Stimulated activated CD4-positive, alpha-beta T cell treated with anti-CD3 and anti-CD28 coated beads, TNF-alpha, amount 100 ng/mL, for 1 hour (primary cell): Measurements from ENCODE around the gene PRKCD.
"Not testable (repeated sequence)": the region's sequence is repeated elsewhere in the genome, so short reads cannot be mapped to it uniquely, and the experiment has no call there.

ENCODE experiments used
- DNase-seq, 3 donors: peaks; one replicate each; pipeline ENCODE4 v3.0.0-alpha.2; 2020; ENCODE audit warnings: low read depth in 3 of 3, low spot score in 1 of 3

PRKCD gene

DNA sequence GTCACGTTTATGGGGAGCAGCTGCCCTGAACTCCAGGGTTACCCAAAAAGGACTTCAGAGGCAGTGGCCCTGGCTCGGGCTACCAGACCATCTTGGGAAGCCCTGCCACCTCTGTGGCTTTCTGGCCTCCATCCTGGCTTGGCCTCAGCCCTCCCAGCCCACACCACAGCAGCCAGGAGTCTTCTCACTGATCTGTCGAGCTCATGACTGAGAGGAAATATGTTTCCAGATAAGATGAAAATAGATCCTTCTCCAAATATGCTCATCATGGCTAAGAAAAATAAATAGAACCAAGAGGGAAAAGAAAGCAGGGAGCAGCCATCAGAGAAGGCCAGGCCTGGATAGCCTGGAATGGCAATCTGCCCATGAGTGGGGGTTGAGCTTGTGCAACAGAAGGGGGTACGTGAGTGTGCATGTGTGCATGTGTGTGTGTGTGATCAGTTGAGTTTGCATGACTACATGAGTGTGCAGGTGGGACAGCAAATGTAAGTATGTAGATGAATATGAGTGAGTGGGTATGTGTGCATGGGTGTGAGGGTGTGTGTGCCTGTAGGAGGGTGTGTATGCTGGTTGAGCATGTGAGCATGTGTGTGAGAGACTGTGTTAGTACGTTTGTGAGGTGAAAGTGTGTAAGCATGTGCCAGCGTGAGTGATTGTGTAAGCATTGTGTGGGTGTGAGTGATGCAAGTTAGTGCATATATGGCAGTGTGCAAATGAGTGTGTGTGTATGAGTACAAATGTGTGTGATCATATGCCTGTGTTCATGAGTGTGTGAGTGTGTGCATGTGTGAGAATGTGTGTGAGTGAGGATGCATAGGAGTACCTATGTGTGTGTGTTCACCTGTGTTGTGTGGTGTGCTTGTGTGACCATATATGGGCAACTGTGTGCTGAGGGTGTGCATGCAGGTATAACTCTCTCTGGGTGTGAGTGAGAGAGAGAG, 20.8 kb upstream of the PRKCD start:
- DNase-seq: no peak

DNA sequence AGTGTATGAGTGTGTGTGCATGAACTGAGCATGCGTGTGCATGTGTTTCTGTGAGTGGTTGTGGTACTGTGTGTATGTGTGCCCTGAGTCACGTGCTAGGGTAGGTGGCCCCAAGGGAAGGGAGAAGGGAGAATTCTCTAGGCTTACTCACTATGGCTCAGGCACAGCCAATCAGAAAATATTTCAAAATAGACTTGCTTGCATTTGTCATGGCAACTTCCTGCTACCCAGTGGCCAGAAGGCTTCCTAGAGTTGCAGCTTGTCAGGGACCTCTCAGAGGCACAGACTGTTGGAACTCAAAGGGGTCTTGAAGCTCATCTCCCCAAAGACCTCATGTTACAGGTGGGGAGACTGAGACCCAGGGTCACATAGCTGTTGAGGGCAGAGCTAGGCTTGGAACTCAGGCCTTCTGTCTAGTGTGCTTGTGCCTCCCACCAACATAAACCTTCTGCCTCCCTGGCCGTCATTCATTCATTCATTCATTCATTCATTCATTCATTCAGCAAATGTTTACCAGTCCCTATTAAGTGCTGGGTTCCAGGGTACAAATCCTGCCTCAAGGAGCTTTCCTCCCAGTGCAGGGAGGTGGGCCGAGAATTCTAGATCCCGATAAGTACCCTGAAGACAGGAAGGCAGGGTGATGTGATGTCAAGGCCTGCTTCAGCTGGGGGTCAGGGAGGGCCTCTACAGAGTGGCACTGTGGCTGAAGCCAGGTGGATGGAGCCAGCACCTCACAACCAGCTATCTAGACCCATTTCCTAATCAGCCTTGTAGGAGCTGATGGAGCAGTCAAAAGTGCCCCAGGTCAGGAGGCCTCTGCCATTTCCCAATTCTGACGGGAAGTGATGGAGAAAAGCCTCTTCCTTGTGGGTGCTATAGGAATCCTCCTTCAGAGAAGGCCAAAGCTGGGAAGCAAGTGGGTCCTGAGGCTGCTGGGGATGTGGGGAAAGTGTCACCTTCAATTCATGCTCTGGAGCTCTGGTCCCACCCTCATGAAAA, 19.9 kb upstream of the PRKCD start:
- DNase-seq: no peak

DNA sequence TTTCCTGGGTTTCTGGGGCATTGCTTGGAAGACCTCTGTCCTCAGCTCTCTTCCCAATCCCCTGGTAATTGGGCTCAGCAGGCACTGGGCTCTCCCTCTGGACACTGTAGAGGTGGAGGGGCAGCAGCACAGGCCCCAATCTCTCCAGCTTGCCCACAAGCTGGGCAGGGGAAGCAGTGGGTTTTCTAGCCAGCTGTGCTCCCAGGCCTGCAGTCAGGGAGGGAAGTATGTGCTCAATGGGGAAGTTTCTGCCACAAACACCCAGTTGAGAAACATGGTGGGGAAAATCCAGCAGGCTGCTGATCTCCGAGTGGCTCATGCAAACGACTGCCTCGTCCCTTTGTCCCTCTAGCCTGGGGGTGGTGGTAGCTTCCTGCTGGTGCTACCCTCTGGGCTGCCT, 18.0 kb upstream of the PRKCD start:
- DNase-seq: no peak

DNA sequence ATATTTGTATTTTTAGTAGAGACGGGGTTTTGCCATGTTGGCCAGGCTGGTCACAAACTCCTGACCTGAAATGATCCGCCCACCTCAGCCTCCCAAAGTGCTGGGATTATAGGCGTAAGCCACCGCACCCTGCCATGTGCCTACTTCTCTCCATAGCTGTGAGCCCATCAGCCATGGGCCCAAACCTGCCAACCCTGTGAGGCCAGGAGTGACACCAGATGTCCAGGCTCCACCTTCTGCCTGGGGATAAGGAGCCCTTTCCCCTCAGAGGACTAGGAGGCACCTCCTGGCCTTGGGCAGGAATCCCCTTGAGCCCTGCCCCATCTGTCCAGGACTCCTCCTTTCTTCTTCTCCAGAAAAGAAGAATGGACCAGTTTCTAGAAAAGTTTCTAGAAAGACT, 16.6 kb upstream of the PRKCD start:
- DNase-seq: no peak

DNA sequence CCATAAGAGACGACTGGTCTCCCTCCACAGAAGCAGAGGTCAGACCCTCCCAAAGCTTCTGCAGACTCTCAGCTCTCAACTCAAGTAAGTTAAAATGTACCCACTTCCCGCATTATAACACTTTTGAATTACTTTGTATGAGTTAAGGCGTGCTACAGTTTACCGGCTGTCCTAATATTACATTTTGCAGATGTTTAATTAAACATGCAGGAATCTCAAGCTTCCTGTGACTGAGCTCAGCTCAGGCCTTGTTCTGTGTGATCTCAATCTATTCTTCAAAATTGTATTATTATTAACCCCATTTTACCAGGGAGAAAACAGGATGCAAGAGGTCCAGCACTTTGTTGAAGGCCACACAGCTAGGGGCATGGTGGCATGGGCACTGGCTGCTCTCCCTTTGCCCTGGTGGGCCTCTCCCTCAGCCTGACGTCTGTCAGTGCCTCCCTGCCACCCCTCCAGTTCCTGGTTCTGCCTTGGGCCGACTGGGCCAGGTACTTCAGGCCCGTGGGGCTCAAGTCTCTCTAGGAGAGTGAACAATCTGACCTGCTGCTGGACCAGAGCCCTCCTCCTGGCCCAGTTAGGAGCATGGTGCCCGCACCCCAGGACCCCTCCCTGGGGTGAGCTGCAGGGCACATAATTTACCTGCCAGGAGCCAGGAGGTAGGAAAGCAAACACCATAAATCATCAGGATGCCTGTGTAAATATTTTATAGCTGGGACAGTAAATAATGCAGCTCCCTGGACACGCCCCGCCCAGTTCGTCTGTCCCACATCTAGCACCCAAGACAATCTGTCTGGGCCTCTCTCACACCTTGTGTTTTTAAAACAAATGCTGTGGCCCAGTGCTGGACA, 15.9 kb upstream of the PRKCD start:
- no peak for DNase-seq

DNA sequence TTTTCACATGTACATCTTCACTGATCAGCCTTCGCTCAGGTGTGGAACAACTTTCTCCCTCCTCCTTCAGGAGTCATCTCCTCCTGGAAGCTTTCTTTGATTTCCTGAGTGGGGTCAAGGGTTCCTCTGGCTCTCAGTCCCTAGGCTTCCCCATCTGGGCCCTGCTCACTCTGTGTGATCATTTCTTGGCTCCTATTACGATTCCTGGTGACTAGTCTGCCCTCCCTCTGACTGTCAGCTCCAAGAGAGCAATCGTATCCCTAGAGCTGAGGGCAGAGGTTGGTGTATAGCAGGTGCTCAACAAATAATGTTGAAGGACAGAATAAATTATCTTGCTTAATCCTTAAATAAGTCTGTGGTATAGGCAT, 15.3 kb upstream of the PRKCD start:
- DNase-seq: no peak

DNA sequence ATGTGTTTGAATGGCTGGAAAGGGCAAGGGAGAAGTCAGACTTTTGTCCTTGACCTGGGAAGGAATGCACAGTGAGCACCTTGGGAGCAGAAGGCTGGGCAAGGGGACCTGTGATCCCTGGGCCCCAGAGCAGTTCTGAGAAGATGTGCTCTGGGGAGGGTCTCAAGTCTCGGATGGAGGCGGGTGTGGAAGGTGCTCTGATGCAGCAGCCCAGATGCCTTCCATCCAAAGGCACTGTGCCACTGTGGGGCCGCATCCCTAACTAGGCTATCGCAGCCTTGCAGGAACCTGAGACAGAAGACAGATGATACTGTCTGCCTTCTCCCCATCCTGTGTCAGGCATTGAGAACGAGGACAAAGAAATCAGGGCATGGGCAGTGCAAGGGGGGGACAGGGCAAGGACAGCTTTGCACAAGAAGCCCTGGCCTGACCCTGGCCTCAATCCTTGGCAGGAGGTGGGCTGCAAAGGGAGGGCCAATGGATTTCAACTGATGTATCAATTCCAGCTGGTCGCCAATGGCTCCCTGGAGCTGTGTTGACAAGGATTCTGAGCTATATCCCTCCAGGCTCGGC, 14.6 kb upstream of the PRKCD start:
- no peak for DNase-seq

DNA sequence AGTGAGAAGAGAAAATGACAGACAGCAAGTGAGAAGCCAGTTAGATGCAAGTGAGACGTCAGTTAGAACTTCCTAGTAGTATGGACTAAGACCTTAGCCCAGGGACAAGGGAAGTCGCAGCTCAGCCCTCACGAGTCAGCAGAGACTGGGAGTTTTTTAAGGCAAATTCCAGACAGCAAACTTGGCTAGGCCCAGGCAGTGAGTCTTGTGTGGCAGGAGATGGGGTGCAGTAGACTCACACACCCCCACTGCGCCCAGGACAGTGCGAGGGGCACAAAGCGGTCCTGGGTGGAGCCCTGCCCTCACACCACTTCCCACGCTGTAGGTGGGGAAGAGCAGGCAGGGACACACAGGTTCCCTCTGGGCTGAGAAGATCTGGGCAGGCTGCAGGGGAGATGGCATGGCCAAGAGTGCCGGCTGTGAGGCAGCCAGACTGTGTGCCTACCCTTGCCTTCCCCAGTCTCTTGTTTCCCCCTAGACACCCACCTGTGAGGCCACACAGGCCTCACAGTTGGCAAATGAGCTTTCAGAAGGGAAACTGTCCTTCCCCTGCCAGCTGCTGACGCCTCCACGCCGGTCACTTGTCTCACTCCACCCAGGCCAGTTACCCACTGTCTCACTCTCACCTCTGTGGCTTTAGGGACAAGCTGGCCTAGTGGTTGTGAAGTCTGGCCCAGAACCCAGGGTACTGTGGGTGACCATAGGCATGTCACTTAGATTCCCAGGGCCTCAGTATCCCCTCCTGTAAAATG, 13.7 kb upstream of the PRKCD start:
- no peak for DNase-seq

DNA sequence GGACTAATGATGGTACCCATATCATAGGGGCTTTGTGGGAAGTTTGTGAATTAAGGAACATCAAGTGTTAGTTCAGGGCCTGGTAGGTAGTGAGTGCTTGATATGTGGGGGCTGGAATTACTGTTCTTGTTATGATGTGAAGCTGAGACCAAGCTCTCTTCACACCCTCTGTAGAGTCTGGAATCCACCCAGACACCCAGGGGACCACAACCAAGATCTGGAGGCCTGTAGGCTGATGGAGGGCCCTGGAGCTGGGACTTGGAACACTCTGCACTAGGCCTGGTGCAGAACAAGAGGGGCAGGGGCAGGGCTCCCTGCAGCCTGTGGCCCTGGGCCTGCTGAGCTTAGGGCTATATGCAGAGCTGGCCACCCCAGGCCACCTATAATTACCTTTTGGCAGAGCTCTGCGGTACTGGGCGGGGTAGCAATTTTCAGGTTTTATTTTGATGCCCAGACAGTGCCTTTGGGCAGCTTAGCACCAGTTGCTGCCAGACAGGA, 13.1 kb upstream of the PRKCD start:
- DNase-seq: no peak

DNA sequence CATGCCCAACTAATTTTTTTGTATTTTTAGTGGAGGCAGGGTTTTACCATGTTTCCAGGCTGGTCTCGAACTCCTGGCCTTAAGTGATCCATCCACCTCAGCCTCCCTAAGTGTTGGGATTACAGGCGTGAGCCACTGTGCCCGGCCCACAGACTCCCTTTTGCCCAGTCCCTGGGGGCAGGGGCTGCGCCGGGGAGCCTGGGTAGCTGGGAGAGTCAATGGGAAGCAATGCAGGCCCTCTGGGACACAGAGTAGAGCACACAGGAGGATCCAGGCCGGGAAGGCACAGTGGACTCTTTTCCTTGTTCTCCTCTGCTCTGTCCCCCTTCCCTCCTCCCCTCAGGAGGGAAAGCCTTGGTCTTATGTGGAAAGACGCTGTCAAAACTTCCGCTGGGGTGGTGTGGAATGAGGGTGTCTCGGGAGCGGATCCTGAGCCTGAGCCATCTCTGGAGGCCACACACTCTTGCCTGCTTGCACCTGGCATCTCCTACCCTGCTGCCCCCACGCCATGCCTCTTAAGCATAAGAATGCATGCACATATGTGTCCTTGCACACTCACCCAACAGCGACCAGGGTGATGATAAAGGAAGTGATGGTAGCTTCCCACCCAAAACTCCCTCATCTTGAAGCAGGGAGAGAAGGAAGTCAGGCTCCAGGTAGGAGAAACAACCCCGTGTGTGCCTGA, 11.9 kb upstream of the PRKCD start:
- DNase-seq: no peak

DNA sequence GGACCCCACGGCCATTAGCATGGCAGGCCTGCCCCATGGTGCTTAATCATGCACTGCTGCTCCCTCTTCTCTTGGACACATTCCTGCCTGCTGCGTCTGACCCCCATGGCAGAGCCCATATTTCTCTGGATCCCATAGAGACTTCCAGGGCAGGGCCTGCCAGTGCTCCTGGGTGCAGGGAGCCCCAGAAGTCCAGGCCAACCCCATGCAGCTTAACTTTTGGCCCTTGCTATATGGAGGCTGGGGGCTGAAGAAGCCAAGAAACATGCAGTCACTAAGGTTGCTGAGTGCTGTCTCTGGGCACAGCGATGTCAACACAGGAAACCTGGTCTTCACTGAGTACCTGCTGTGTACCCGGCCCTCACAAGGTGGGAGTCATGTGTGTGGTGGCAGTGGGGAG, 11.3 kb upstream of the PRKCD start:
- no peak for DNase-seq

DNA sequence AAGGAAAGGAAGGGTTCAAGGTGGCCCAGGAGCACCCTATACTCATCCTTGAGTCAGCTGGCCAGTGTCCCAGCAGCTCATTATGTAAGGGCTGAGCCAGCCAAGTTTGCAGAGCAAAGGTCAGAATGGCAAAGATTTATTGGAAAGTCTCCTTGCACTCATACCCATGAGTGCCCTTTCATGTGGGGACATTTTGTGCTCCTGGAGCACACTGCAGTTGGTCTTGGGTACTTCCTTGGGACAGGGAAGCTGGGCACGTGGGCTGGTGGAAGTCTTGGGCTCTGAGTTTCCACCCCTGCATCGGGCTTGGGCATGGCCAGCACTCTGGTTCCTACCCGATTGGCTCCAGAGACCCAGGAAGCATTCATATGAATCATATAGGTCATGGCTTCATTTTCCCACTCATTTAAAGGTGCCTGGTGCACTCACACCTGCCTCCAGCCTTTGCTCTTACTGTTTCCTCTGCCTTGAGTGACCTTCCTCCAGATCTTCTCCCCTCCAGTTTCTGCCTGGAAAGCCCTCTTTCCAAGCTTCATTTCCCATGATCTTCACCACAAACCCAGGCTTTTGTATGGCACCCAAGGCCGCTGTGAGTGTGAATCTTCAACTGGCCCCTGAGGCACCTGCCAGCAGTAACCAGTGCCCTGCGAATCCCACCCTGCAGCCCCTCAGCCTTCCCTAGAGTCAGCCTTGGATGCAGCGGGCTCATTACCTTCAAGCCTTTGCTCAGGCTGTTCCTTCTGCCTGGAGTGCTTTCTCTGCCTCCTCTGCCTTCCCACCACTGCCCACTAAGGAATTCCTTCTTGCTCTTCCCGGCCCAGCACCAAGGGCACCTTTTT, 10.5 kb upstream of the PRKCD start:
- DNase-seq: no peak

DNA sequence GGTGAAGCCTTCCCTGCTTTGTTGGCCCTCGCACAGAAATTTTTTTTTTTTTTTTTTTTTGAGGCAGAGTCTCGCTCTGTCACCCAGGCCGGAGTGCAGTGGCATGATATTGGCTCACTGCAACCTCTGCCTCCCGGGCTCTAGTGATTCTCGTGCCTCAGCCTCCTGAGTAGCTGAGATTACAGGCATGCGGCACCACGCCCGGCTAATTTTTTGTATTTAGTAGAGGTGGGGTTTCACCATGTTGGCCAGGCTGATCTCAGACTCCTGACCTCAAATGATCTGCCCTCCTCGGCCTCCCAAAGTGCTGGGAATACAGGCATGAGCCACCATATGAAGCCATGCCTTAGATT, 9.9 kb upstream of the PRKCD start:
- DNase-seq: not testable (repeated sequence)

DNA sequence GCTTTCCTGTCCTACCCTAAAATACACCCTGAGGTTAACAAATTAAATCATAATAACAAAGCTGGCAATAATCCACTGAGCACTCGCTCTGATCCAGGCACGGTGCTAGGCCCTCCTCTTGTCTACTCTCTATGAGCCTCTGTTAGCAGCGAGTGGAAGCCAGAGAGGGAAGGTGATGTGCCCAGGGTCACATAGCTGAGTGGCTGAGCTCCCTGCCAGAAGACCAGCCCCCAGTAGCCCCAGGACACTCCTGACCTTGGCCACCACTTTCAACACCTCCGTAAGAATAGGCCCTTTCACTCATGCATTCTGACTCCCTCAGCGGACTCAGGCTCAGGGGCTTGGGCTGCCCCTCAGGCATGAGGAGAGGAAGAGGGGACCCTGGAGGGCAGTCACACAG, 9.5 kb upstream of the PRKCD start:
- DNase-seq: no peak

DNA sequence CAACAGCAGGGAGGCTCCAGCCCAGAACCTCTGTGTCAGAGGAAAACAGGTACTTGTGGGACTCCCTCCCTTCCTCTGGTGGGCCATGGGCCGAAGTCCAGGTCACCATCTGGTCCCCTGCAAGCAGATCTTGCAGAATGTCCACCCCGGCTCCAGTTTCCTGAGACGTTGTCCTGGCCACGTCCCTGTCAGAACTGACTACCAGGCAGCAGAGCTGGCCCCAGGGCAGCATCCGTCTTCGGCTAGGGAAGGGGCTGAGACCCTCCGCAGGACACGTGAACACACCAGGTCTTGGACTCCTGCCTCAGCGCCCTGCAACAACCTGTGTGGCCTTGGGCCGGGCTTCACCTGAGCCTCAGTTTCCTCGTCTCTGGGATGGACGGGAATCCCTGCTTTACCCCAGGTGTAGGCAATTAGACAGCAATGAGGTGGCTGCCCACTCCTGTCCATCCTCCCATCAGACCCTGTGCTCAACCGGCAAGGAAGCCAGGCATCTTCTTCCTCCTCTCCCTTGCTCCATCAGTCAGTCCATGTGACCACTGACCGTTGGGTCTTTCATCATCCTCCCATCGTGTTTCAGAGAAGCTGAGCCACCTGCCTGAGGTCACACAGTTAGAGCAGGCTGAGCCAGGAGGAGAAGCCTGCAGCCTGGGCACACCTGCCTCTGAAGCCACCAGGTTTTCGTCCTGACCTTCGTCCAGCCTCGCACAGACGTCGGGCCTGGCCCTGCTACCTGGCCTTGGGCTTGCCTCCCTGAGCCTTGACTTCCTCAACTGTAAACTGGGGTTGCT, 8.9 kb upstream of the PRKCD start:
- DNase-seq: no peak

DNA sequence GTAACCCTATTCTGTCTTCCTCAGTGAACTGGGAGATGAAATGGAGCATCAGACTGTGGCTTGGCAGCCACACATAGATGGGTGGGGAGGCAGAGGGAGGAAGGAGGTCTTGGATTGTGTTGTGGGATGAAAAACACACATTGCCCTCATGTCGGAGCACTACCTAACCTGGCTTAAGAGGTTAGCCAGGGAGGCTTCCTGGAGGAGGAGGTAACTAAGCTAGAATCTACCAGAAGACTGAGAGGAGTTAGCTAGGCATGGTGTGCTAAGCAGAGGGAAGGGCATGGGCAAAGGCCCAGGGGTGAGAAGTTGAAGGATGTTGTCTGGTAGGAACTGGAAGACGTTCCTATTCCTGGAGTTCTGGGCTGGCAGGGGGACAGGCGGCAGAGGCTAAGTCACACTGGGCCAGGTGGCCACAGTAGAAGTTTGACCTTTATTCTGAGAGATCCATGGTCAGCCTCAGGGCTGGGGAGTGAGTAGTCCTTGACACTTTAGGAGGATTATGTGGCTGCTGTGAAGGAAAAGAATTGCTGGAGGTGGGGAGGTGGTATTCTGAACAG, 7.7 kb upstream of the PRKCD start:
- DNase-seq: no peak

DNA sequence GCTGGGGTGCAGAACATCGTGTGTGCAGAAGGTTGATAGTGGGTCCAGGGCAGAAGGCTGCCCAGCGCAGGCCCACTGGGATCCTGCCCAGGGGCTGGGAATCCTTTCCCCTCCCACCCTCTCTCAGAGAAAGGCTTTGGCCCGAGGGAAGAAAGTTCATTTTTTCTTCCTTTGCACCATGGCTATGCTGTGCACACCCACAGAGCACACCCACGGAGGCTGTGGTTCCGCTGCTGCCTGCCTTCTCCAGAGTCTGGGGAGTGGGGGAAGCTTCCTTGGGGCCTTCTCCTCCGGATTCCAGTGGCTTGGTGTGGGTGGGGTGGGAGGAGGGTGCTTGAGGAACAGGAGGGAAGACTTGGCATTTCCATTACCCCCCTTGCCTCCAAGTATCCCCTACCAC, 7.0 kb upstream of the PRKCD start:
- no peak for DNase-seq
